Liver (tissue), 3 donors: ENCODE data around the gene ADGRG3.

Source experiments
- EGR1 ChIP-seq, 2 donors: IDR thresholded peaks; 2 replicates each; pipeline ENCODE4 v1.6.1; 2016 to 2018; ENCODE audit warnings: antibody characterized with exemption in 2 of 2, low read depth in 2 of 2
- FOXA1 ChIP-seq: IDR thresholded peaks from 2 replicates; pipeline ENCODE4 v1.6.1; 2016; ENCODE audit warnings: antibody characterized with exemption
- RAD21 ChIP-seq, 2 donors: IDR thresholded peaks; 2 replicates each; pipeline ENCODE4 v1.6.1; 2016; ENCODE audit warnings: antibody characterized with exemption in 2 of 2, mild to moderate bottlenecking in 2 of 2
- SP1 ChIP-seq: IDR thresholded peaks from 2 replicates; pipeline ENCODE4 v1.6.1; 2018; ENCODE audit warnings: antibody characterized with exemption, mild to moderate bottlenecking
- TAF1 ChIP-seq: conservative IDR thresholded peaks from 2 replicates; pipeline ENCODE4 v1.6.1; 2016; ENCODE audit warnings: antibody characterized with exemption, mild to moderate bottlenecking
- YY1 ChIP-seq: IDR thresholded peaks from 2 replicates; pipeline ENCODE4 v1.6.1; 2016; ENCODE audit warnings: antibody characterized with exemption, mild to moderate bottlenecking
- TF ChIP-seq, protein P1 (sequence below): fragments of 150-350 bp; IDR thresholded peaks from 2 replicates; pipeline ENCODE4 v1.5.1; 2017; ENCODE audit warnings: improper control_type of control experiment, low read depth, low read length; ENCODE audit not compliant: missing input control
- TF ChIP-seq, protein P2 (sequence below): IDR thresholded peaks from 2 replicates; pipeline ENCODE4 v1.6.1; 2016; ENCODE audit warnings: antibody characterized with exemption, mild to moderate bottlenecking
- TF ChIP-seq, protein P3 (sequence below): IDR thresholded peaks from 2 replicates; pipeline ENCODE4 v1.6.1; 2016; ENCODE audit warnings: antibody characterized with exemption
- TF ChIP-seq, protein P4 (sequence below): IDR thresholded peaks from 2 replicates; pipeline ENCODE4 v1.6.1; 2016; ENCODE audit warnings: antibody characterized with exemption
- donor health status: healthy.
- donor health status: healthy.

DNA sequence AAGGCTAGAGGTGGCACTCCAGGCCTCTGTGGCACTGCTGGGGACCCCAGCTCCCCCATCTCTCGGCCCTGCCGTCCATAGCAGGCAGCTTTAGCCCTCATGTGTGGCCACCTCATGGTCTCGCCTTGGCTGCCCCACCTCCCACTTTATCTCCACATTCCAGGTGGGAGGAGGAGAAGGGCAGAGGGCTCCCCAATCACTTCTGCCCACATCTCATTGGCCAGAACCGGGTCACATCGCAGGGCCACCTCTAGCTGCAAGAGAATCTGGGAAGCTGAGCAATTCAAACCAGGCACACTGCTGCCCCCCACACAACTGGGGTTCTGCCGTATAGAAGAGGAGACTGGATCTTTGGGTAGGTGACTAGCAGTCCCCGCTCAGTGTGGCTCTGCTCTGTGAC lies 28.1 kb downstream of the ADGRG3 start:
- no peak for TF ChIP-seq RAD21 (IDR thresholded peaks at IDR 0.05)
- TF ChIP-seq YY1 = no peak
- TF ChIP-seq, protein P1, sequence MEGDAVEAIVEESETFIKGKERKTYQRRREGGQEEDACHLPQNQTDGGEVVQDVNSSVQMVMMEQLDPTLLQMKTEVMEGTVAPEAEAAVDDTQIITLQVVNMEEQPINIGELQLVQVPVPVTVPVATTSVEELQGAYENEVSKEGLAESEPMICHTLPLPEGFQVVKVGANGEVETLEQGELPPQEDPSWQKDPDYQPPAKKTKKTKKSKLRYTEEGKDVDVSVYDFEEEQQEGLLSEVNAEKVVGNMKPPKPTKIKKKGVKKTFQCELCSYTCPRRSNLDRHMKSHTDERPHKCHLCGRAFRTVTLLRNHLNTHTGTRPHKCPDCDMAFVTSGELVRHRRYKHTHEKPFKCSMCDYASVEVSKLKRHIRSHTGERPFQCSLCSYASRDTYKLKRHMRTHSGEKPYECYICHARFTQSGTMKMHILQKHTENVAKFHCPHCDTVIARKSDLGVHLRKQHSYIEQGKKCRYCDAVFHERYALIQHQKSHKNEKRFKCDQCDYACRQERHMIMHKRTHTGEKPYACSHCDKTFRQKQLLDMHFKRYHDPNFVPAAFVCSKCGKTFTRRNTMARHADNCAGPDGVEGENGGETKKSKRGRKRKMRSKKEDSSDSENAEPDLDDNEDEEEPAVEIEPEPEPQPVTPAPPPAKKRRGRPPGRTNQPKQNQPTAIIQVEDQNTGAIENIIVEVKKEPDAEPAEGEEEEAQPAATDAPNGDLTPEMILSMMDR = no peak
- TF ChIP-seq EGR1 (IDR thresholded peaks at IDR 0.05; ENCODE audit: low read depth in 2 of 2) = no peak
- TF ChIP-seq, protein P2, sequence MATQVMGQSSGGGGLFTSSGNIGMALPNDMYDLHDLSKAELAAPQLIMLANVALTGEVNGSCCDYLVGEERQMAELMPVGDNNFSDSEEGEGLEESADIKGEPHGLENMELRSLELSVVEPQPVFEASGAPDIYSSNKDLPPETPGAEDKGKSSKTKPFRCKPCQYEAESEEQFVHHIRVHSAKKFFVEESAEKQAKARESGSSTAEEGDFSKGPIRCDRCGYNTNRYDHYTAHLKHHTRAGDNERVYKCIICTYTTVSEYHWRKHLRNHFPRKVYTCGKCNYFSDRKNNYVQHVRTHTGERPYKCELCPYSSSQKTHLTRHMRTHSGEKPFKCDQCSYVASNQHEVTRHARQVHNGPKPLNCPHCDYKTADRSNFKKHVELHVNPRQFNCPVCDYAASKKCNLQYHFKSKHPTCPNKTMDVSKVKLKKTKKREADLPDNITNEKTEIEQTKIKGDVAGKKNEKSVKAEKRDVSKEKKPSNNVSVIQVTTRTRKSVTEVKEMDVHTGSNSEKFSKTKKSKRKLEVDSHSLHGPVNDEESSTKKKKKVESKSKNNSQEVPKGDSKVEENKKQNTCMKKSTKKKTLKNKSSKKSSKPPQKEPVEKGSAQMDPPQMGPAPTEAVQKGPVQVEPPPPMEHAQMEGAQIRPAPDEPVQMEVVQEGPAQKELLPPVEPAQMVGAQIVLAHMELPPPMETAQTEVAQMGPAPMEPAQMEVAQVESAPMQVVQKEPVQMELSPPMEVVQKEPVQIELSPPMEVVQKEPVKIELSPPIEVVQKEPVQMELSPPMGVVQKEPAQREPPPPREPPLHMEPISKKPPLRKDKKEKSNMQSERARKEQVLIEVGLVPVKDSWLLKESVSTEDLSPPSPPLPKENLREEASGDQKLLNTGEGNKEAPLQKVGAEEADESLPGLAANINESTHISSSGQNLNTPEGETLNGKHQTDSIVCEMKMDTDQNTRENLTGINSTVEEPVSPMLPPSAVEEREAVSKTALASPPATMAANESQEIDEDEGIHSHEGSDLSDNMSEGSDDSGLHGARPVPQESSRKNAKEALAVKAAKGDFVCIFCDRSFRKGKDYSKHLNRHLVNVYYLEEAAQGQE = no peak
- TF ChIP-seq TAF1 = no peak
- TF ChIP-seq SP1 = no peak
- TF ChIP-seq, protein P3, sequence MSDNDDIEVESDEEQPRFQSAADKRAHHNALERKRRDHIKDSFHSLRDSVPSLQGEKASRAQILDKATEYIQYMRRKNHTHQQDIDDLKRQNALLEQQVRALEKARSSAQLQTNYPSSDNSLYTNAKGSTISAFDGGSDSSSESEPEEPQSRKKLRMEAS = no peak
- TF ChIP-seq, protein P4, sequence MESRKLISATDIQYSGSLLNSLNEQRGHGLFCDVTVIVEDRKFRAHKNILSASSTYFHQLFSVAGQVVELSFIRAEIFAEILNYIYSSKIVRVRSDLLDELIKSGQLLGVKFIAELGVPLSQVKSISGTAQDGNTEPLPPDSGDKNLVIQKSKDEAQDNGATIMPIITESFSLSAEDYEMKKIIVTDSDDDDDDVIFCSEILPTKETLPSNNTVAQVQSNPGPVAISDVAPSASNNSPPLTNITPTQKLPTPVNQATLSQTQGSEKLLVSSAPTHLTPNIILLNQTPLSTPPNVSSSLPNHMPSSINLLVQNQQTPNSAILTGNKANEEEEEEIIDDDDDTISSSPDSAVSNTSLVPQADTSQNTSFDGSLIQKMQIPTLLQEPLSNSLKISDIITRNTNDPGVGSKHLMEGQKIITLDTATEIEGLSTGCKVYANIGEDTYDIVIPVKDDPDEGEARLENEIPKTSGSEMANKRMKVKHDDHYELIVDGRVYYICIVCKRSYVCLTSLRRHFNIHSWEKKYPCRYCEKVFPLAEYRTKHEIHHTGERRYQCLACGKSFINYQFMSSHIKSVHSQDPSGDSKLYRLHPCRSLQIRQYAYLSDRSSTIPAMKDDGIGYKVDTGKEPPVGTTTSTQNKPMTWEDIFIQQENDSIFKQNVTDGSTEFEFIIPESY = no peak
- no peak for TF ChIP-seq FOXA1
